GM18507 (cell line): Measurements from ENCODE around the gene ZNF385C.

Source experiments
- DNase-seq: peaks from one replicate; pipeline ENCODE4 v3.0.0; 2011; ENCODE audit warnings: low read depth; ENCODE audit not compliant: insufficient read length; ENCODE audit errors: extremely low spot score
- FAIRE-seq: peaks from 2 replicates; lab custom pipeline; 2011; peaks lifted over from hg19 to GRCh38; lab: Jason Lieb, UNC

The ZNF385C gene

DNA sequence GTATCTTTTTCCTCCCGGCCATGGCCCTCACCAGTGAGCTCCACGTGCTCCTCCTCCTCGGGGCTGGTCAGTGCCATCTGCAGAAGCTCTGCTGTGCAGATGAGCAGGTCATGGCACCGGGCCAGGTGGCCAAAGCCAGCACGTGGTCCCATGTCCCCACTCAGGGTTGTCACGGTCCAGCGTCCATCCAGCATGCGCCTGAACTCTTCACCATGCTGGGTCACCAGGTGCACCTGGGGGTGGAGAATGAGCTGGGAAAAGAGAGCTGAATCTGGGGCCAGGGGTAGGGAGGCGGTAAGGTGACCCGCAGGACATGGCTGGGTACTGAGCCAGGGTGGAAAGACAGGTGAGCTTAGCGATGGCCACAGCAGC lies 13.0 kb upstream of the ZNF385C start:
- FAIRE-seq, result no peak
- no peak for DNase-seq

- no peak for DNase-seq
- FAIRE-seq, result no peak
These were observed 12.3 kb upstream of the ZNF385C start for GRCh38 chr17:42110301-42111264.

DNA sequence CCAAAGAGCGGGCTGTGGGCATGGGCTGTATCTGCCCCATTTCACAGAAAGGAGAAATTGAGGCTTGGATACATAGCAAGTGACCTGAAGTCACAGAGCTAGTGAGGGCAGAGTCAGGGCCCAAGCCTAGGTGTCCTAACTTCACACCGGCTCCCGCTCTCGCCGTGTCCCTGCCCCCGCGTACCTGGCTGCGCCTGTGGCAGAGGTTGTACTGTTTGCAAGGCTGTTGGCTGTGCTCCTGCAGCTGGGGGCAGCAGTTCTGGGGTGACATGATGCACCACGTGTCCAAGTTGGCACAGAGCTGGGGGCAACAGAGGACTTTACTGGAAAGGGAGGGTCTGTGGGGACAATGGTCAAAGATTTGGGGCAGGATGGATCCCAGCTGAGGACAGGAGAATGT lies 10.8 kb upstream of the ZNF385C start:
- FAIRE-seq (no peak), DNase-seq (no peak)

DNA sequence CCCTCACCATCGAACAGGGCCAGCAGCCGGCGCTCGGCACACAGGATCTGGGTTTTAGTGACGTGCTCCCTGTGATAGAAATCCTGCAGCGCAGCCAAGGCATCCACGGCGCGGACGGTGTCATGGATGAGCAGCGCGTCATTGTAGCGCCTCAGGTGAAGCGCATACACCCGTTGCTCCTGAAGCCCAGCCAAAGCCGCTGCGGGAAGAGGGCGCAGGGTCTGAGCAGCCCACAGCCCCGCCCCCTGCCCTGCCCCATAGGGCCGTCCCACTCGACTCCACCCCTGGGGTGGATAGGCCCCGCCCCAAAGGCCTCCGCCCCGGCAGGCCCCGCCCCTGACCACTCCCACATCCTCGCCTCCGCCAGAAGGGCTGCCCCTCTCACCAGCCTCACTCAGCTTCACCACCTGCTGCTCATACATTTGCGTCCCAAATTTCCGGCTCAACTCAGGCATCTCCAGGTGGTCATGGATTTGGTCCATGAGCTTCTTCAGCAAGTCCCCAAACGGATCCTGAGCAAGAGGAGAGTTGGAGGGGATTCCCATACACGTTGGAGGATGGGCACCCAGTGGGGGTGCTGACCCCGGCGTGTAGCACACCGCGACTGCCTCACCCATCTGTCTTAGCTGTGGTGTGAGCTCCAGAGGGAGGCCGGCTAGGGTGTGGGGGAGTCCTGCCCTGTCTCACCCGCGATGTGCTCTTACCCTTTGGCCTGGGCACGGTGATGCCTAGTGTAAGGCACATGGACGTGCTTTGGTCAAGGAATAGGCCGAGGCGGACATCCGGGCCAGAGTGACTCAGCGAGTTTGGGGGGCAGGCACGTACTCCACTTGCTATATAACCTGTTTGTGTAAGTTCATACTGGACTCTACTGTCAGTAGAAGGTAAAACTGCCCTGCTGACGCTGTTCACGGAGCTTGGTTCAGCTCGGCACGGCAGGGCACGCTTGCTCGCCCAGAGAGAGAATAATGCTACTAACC lies 9.6 kb upstream of the ZNF385C start:
- peak; percentile 96 for FAIRE-seq
- peak; percentile 97 for DNase-seq

DNA sequence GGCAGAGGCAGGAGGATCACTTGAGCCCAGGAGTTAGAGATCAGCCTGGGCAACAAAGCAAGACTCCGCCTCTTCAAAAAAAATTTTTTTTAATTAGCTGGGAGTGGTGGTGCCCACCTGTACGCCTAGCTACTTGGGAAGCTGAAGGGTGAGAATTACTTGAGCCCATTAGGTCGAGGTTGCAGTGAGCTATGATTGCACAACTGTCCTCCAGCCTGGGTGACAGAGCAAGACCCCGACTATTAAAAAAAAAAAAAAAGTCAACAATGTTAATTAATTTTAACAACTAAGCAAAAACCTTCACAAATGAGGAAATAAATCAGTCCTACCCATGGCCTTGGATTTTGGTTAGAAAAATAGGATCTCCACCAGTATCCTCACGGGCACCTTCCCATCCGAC lies 8.9 kb upstream of the ZNF385C start:
- DNase-seq (no peak), FAIRE-seq (no peak)

DNA sequence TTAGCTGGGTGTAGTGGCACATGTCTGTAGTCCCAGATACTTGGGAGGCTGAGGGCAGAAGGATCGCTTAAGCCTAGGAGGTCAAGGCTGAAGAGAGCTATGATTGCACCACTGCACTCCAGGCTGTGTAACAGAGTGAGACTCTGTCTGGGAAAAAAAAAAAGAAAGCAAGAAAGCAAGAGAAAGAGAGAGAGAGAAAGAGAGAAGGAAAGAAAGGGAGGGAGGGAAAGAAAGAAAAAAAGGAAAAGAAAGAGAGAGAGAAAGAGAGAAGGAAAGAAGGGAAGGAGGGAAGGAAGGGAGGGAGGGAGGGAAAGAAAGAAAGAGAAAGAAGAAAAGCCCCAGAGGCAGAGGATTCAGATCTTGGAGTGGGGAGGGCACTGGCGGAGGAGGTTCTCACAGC lies 7.7 kb upstream of the ZNF385C start:
- DNase-seq, result no peak
- no peak for FAIRE-seq

DNA sequence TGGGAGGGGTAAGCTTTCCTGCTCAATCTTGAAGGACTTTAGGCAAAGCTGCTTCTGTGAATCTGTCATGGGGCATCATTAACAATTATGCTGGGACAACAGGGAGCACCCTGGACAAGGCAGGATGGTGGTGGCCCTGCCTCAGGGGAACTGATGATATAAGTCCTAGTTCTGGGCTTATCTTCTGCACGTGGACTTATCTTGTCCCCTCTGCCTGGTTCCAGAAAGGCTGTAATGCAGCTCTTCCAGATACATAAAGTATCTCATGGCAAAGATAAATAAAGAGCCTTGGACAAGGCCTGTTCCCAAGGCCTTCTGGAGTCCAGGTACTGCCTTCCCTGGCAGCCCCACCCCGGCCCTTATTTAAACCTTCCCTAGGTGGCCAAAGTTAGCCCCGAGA lies 6.0 kb upstream of the ZNF385C start:
- no peak for FAIRE-seq
- DNase-seq, result no peak

DNA sequence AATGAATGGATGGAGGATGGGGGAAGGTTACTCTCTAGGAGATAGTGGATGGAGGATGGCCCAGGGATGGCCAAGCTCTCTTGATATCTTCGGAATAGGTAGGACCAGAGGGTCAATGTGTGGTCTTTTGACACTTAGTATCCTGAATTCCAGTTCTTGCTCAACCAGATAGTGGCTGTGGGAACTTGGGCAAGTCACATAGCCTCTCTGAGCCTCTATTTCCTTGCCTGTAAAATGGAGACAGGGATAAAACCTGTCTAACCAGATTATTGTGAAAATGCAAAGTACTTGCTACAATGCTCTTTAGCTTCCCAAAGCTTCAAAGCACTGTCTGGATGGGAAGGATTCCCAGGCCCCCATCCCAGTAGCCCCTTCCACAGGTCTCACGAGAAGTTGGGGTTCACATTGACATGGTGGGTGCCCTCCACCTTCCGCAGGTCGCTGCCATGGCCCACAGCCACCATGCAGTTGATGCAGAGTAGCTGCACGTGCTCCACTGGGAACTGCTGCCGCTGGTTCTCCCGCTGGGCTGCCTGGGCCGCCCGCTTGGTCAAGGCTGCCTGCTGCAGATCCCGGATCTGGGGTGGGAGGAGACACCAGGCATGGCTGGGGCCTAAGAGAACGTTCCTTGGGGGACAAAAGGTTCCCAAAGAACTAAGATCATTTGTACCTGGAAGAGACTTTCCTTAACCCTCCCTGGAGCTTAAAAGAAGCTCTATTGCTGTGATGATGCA lies 5.1 kb upstream of the ZNF385C start:
- FAIRE-seq, result no peak
- no peak for DNase-seq

- DNase-seq, result peak; percentile 52
- FAIRE-seq, result peak; percentile 65
These were observed 3.4 kb upstream of the ZNF385C start for GRCh38 chr17:42101513-42102292.

GRCh38 chr17:42098730-42099399 lies 592 bp upstream of the ZNF385C start:
- DNase-seq (no peak), FAIRE-seq (no peak)

- FAIRE-seq (no peak), DNase-seq (no peak)
These were observed 1.7 kb downstream of the ZNF385C start for GRCh38 chr17:42096360-42097111.

- FAIRE-seq, result no peak
- no peak for DNase-seq
These were observed 3.8 kb downstream of the ZNF385C start for GRCh38 chr17:42094375-42095069.

DNA sequence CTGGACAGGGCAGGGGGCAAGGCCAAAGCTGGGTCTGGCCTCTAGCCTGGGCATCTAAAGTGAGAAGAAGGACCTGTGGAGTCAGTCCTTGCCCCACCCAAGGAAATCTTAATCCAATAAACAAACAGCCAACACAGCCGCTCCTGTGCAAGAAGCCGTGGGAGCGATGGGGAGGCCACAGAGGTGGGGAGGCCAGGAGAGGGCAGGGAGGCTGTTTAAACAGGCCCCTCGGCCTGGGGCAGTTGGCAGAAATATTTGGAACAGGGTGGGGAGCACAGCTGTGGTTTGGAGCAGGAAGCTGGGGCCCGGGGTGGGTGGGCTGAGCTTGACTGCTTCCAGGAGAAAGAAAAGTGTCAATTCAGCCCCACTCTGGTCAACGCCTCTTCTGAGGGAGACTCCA lies 5.3 kb downstream of the ZNF385C start:
- no peak for FAIRE-seq
- DNase-seq, result no peak

DNA sequence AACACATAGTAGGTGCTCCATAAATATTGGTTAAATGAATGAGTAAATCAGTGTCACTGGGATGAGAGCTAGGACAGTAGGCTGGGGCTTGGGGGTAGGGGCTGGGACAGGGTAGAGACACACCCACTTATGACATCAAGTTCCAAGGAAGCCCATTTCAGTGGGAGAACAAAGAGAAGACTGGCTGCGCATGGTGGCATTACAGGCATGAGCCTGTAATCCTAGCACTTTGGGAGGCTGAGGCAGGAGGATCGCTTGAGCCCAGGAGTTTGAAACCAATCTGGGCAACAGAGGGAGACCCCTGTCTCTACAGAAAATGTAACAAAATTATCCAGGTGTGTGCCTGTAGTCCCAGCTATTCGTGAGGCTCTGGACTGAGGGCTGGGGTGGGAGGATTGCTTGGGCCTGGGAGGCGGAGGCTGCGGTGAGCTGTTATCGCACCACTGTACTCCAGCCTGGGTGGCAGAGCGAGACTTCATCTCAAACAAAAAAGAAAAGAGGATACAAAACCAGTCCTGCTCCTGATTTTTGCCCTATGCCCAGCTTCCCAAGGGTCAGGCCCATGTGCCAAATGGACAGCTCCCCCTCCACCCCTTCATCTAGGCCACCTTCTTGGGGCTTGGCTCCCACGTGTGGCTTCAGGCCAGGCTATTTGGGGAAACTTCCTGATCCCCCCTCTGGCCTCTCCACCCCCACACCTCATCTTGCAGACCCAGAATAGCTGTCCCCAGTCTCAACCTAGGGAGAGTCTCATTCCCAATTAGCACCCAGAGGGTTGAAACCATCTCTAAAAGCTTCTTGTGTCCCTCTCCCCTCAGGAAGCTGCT lies 7.1 kb downstream of the ZNF385C start:
- DNase-seq, result no peak

DNA sequence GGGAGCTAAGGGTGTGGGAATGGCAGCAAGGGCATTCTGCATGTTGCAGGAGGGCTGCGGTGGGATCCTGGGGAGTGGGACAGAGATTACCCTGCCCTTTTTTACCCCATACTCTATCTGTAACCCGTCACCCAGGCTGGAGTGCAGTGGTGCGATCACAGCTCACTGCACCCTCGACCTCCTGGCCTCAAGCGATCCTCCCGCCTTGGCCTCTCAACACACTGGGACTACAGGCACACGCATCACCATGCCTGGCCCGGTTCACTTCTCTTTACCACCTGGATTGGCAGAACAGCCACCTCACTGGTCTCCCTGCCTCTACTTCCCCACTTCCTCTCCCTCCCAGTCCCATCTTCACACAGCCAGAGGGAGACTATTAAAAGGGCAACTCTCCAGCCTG lies 9.5 kb downstream of the ZNF385C start:
- DNase-seq, result no peak
- FAIRE-seq, result no peak

More for the DNA sequence above, 7.1 kb downstream of the ZNF385C start:
- FAIRE-seq, result no peak
